ENCODE results near the gene PLXNB2. TPM values are rescaled to one million over a fixed set of nuclear protein-coding genes. Genes with fewer than 3 reads are reported as not detected.

Gene PLXNB2
- total and polyA plus RNA-seq, 7 experiments from 2014 or later: 0.05 to 138 (median 3.5) TPM

GRCh38 chr22:50308986-50309600, 1.6 kb upstream of the PLXNB2 start:
- intact Hi-C loops (cut with micrococcal nuclease): loop anchor here in 1 of 2 donors (5.0 kb wide), 1 partner anchor 37 kb away; the partner anchor contains the start of gene MAPK11
- Histone ChIP-seq H3K36me3 (ENCODE audit: control insufficient read depth in 2 of 3, insufficient read depth in 3 of 3, low read length in 3 of 3) (no peaks in the 10 kb centered on the region), H3K27me3 (ENCODE audit: control insufficient read depth in 2 of 2, insufficient read depth in 2 of 2, low read length in 2 of 2) (peaks cover 0 to 4% of the 10 kb centered on the region in 2 donors), H3K4me3 (ENCODE audit: low read length) (no peak overlapping the region), H3K27ac (ENCODE audit: low read depth, low read length) (no peak overlapping the region), H3K9me3 (ENCODE audit: control insufficient read depth in 2 of 3, low read length in 3 of 3) (no peaks in the 10 kb centered on the region), H3K4me1 (ENCODE audit: control insufficient read depth in 2 of 2, insufficient read depth in 2 of 2, low read length in 2 of 2) (peaks cover 6 to 11% of the 10 kb centered on the region in 2 donors)
- Mint-ChIP-seq H3K36me3 (no peaks in the 10 kb centered on the region), H3K9me3 (peaks cover 0 to 1% (median 0%) of the 10 kb centered on the region in 11 donors), H3K4me1 (peaks cover under 1 to 16% (median 9%) of the 10 kb centered on the region in 7 donors), H3K4me3 (peak overlapping the region in 9 of 10 donors; percentile 18 to 79 (median 49)), H3K27me3 (peaks cover 6 to 16% (median 13%) of the 10 kb centered on the region in 5 donors), H3K27ac (peak overlapping the region in 1 of 9 donors; percentile 14)
- ATAC-seq (no peak), DNase-seq (no peak)
- POLR2A ChIA-PET: no interaction called here
- CTCF ChIA-PET: no interaction called here

- Mint-ChIP-seq H3K36me3 (no peaks in the 10 kb centered on the region), H3K4me3 (peak overlapping the region in 9 of 10 donors; percentile 18 to 79 (median 49)), H3K4me1 (peaks cover 0 to 17% (median 7%) of the 10 kb centered on the region in 7 donors), H3K9me3 (peaks cover 0 to 1% (median 0%) of the 10 kb centered on the region in 11 donors), H3K27me3 (peaks cover 6 to 17% (median 13%) of the 10 kb centered on the region in 5 donors), H3K27ac (peak overlapping the region in 1 of 9 donors; percentile 14)
- Histone ChIP-seq H3K9me3 (ENCODE audit: control insufficient read depth in 2 of 3, low read length in 3 of 3) (no peaks in the 10 kb centered on the region), H3K4me1 (ENCODE audit: control insufficient read depth in 2 of 2, insufficient read depth in 2 of 2, low read length in 2 of 2) (peaks cover under 1 to 6% of the 10 kb centered on the region in 2 donors), H3K27ac (ENCODE audit: low read depth, low read length) (no peak overlapping the region), H3K4me3 (ENCODE audit: low read length) (no peak overlapping the region), H3K36me3 (ENCODE audit: control insufficient read depth in 2 of 3, insufficient read depth in 3 of 3, low read length in 3 of 3) (no peaks in the 10 kb centered on the region), H3K27me3 (ENCODE audit: control insufficient read depth in 2 of 2, insufficient read depth in 2 of 2, low read length in 2 of 2) (peaks cover 0 to 4% of the 10 kb centered on the region in 2 donors)
- intact Hi-C loops (cut with micrococcal nuclease): loop anchor here in 1 of 2 donors (5.0 kb wide), 1 partner anchor 36 kb away; the partner anchor contains the start of gene MAPK11
- ChIA-PET POLR2A (no interaction called here), CTCF (no interaction called here)
- ATAC-seq (no peak), DNase-seq (no peak)
Observed at GRCh38 chr22:50308597-50308935, 1.1 kb upstream of the PLXNB2 start.

GRCh38 chr22:50307890-50308596, 597 bp upstream of the PLXNB2 start:
- H3K4me1 Mint-ChIP-seq: peaks cover 0 to 17% (median 7%) of the 10 kb centered on the region in 7 donors
- H3K27me3 Mint-ChIP-seq: peaks cover 6 to 17% (median 13%) of the 10 kb centered on the region in 5 donors
- no peak overlapping the region for H3K27ac Mint-ChIP-seq
- no peaks in the 10 kb centered on the region for H3K9me3 ChIP-seq (ENCODE audit: control insufficient read depth in 2 of 3, low read length in 3 of 3)
- H3K36me3 ChIP-seq (ENCODE audit: control insufficient read depth in 2 of 3, insufficient read depth in 3 of 3, low read length in 3 of 3): no peaks in the 10 kb centered on the region
- DNase-seq: no peak
- peak overlapping the region in 4 of 10 donors; percentile 25 to 70 (median 42) for H3K4me3 Mint-ChIP-seq
- peaks cover 0 to 1% (median 0%) of the 10 kb centered on the region in 11 donors for H3K9me3 Mint-ChIP-seq
- H3K27ac ChIP-seq (ENCODE audit: low read depth, low read length): no peak overlapping the region
- H3K4me3 ChIP-seq (ENCODE audit: low read length): no peak overlapping the region
- ChIA-PET POLR2A (no interaction called here), CTCF (no interaction called here)
- intact Hi-C loops (cut with micrococcal nuclease): loop anchor here in 1 of 2 donors (5.0 kb wide), 1 partner anchor 36 kb away; the partner anchor contains the start of gene MAPK11
- H3K27me3 ChIP-seq (ENCODE audit: control insufficient read depth in 2 of 2, insufficient read depth in 2 of 2, low read length in 2 of 2): peaks cover 0 to 4% of the 10 kb centered on the region in 2 donors
- ATAC-seq: no peak
- no peaks in the 10 kb centered on the region for H3K36me3 Mint-ChIP-seq
- H3K4me1 ChIP-seq (ENCODE audit: control insufficient read depth in 2 of 2, insufficient read depth in 2 of 2, low read length in 2 of 2): peaks cover 0 to 5% of the 10 kb centered on the region in 2 donors

- Mint-ChIP-seq H3K4me3 (peak overlapping the region in 7 of 10 donors; percentile 12 to 70 (median 53)), H3K27me3 (peaks cover 6 to 20% (median 14%) of the 10 kb centered on the region in 5 donors), H3K36me3 (no peaks in the 10 kb centered on the region), H3K27ac (peak overlapping the region in 1 of 9 donors; percentile 68), H3K9me3 (peaks cover 0 to 1% (median 0%) of the 10 kb centered on the region in 11 donors), H3K4me1 (peaks cover 0 to 17% (median 7%) of the 10 kb centered on the region in 7 donors)
- POLR2A ChIA-PET: no interaction called here
- Histone ChIP-seq H3K4me1 (ENCODE audit: control insufficient read depth in 2 of 2, insufficient read depth in 2 of 2, low read length in 2 of 2) (peaks cover 0 to 5% of the 10 kb centered on the region in 2 donors), H3K36me3 (ENCODE audit: control insufficient read depth in 2 of 3, insufficient read depth in 3 of 3, low read length in 3 of 3) (no peaks in the 10 kb centered on the region), H3K9me3 (ENCODE audit: control insufficient read depth in 2 of 3, low read length in 3 of 3) (no peaks in the 10 kb centered on the region), H3K4me3 (ENCODE audit: low read length) (no peak overlapping the region), H3K27me3 (ENCODE audit: control insufficient read depth in 2 of 2, insufficient read depth in 2 of 2, low read length in 2 of 2) (peaks cover 0 to 4% of the 10 kb centered on the region in 2 donors), H3K27ac (ENCODE audit: low read depth, low read length) (no peak overlapping the region)
- CTCF ChIA-PET: no interaction called here
- ATAC-seq (peak; percentile 27), DNase-seq (no peak)
- intact Hi-C loops (cut with micrococcal nuclease): loop anchor here in 1 of 2 donors (5.0 kb wide), 1 partner anchor 34 kb away; the partner anchor contains the start of gene MAPK11
Observed at GRCh38 chr22:50305923-50306566, 1.4 kb downstream of the PLXNB2 start.

GRCh38 chr22:50305393-50305922, 2.0 kb downstream of the PLXNB2 start:
- CTCF ChIA-PET: no interaction called here
- H3K27me3 ChIP-seq (ENCODE audit: control insufficient read depth in 2 of 2, insufficient read depth in 2 of 2, low read length in 2 of 2): peaks cover 0 to 4% of the 10 kb centered on the region in 2 donors
- no peak overlapping the region for H3K27ac ChIP-seq (ENCODE audit: low read depth, low read length)
- peak overlapping the region in 1 of 10 donors; percentile 70 for H3K4me3 Mint-ChIP-seq
- no peak overlapping the region for H3K4me3 ChIP-seq (ENCODE audit: low read length)
- H3K4me1 Mint-ChIP-seq: peaks cover 0 to 17% (median 7%) of the 10 kb centered on the region in 7 donors
- H3K9me3 Mint-ChIP-seq: peaks cover 0 to 1% (median 0%) of the 10 kb centered on the region in 11 donors
- intact Hi-C loops (cut with micrococcal nuclease): loop anchor here in 1 of 2 donors (5.0 kb wide), 1 partner anchor 33 kb away; the partner anchor contains the start of gene MAPK11
- H3K4me1 ChIP-seq (ENCODE audit: control insufficient read depth in 2 of 2, insufficient read depth in 2 of 2, low read length in 2 of 2): peaks cover 0 to 5% of the 10 kb centered on the region in 2 donors
- POLR2A ChIA-PET: no interaction called here
- no peaks in the 10 kb centered on the region for H3K36me3 Mint-ChIP-seq
- DNase-seq (no peak), ATAC-seq (no peak)
- peaks cover 6 to 22% (median 16%) of the 10 kb centered on the region in 5 donors for H3K27me3 Mint-ChIP-seq
- H3K27ac Mint-ChIP-seq: no peak overlapping the region
- H3K36me3 ChIP-seq (ENCODE audit: control insufficient read depth in 2 of 3, insufficient read depth in 3 of 3, low read length in 3 of 3): no peaks in the 10 kb centered on the region
- no peaks in the 10 kb centered on the region for H3K9me3 ChIP-seq (ENCODE audit: control insufficient read depth in 2 of 3, low read length in 3 of 3)
